ENCODE measurements around the gene JPT1. TPM values are rescaled to one million over a fixed set of nuclear protein-coding genes. Genes with fewer than 3 reads are reported as not detected.

Gene JPT1
- total RNA-seq, 1 experiment from 2014 or later = 448 TPM

DNA sequence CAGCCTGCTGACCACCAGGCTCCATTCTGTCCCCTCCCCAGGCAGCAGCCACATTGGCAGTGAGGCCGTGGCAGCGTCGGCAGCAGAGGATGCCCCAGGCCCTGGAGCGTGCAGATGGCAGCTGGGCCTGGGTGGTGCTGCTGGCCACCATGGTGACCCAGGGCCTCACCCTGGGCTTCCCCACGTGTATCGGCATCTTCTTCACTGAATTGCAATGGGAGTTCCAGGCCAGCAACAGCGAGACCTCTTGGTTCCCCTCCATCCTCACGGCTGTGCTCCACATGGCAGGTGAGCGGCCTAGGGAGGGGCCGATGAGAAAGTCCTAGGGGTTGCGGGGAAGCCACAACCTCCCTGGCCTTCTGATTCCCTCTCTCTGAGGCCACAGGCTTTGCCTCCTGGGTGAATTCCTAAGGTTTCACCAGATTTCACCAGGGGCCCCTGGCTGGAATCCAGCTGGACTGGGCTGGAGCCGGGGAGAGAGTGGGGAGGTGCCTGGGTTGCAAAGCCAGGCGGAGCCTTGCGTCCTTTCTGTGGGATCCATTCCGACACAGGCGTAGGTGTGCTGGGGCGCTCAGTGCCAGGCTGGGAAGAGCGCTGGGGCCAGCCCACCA lies 60.7 kb downstream of the JPT1 start:
- Histone ChIP-seq H3K36me3 (ENCODE audit: control insufficient read depth, insufficient read depth, low read length) (no peaks in the 10 kb centered on the region), H3K27ac (ENCODE audit: low read length) (peak overlapping the region; percentile 2), H3K4me3 (ENCODE audit: low read depth in 2 of 2, low read length in 2 of 2) (no peak overlapping the region), H3K27me3 (ENCODE audit: control insufficient read depth, insufficient read depth, low read length) (no peaks in the 10 kb centered on the region), H3K9me3 (ENCODE audit: control insufficient read depth, insufficient read depth, low read depth, low read length) (no peaks in the 10 kb centered on the region), H3K4me1 (ENCODE audit: control insufficient read depth, insufficient read depth, low read length) (peaks cover 60% of the 10 kb centered on the region)
- in situ Hi-C loops (cut with HindIII; ENCODE audit: low pct_unique_long_range_greater_than_20kb, low sequenced_read_pairs) (no loop called here), intact Hi-C loops (cut with micrococcal nuclease; ENCODE audit: unreplicated experiment) (no loop called here)
- DNase-seq (ENCODE audit: low read depth, low spot score) (no peak), ATAC-seq (no peak)
- POLR2A ChIA-PET = interaction anchor here (0.5 kb wide), 1 partner anchor 10 kb away, joined by 6 read pairs; no protein-coding TSS in a partner anchor
- CTCF ChIA-PET = interaction anchor here (0.5 kb wide), 2 partner anchors 10 to 109 kb away, joined by 5 to 9 read pairs; no protein-coding TSS in a partner anchor
- BruUV-seq (replicated peaks) = no TSS peak
- TF ChIP-seq SIN3A (IDR thresholded peaks at IDR 0.05; ENCODE audit: borderline replicate concordance, insufficient read depth, low read depth, low read length) (no peak), TCF7L2 (IDR thresholded peaks at IDR 0.05; ENCODE audit: low read depth, low read length) (no peak), POLR2AphosphoS5 (IDR thresholded peaks at IDR 0.05; ENCODE audit: low read depth, low read length) (no peak)
- TF ChIP-seq, protein P1, sequence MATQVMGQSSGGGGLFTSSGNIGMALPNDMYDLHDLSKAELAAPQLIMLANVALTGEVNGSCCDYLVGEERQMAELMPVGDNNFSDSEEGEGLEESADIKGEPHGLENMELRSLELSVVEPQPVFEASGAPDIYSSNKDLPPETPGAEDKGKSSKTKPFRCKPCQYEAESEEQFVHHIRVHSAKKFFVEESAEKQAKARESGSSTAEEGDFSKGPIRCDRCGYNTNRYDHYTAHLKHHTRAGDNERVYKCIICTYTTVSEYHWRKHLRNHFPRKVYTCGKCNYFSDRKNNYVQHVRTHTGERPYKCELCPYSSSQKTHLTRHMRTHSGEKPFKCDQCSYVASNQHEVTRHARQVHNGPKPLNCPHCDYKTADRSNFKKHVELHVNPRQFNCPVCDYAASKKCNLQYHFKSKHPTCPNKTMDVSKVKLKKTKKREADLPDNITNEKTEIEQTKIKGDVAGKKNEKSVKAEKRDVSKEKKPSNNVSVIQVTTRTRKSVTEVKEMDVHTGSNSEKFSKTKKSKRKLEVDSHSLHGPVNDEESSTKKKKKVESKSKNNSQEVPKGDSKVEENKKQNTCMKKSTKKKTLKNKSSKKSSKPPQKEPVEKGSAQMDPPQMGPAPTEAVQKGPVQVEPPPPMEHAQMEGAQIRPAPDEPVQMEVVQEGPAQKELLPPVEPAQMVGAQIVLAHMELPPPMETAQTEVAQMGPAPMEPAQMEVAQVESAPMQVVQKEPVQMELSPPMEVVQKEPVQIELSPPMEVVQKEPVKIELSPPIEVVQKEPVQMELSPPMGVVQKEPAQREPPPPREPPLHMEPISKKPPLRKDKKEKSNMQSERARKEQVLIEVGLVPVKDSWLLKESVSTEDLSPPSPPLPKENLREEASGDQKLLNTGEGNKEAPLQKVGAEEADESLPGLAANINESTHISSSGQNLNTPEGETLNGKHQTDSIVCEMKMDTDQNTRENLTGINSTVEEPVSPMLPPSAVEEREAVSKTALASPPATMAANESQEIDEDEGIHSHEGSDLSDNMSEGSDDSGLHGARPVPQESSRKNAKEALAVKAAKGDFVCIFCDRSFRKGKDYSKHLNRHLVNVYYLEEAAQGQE (IDR thresholded peaks at IDR 0.05; ENCODE audit: insufficient read depth in 1 of 2, low read depth in 2 of 2, low read length in 1 of 2) = no peak
- TF ChIP-seq, protein P2, sequence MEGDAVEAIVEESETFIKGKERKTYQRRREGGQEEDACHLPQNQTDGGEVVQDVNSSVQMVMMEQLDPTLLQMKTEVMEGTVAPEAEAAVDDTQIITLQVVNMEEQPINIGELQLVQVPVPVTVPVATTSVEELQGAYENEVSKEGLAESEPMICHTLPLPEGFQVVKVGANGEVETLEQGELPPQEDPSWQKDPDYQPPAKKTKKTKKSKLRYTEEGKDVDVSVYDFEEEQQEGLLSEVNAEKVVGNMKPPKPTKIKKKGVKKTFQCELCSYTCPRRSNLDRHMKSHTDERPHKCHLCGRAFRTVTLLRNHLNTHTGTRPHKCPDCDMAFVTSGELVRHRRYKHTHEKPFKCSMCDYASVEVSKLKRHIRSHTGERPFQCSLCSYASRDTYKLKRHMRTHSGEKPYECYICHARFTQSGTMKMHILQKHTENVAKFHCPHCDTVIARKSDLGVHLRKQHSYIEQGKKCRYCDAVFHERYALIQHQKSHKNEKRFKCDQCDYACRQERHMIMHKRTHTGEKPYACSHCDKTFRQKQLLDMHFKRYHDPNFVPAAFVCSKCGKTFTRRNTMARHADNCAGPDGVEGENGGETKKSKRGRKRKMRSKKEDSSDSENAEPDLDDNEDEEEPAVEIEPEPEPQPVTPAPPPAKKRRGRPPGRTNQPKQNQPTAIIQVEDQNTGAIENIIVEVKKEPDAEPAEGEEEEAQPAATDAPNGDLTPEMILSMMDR (IDR thresholded peaks at IDR 0.05) = no peak

DNA sequence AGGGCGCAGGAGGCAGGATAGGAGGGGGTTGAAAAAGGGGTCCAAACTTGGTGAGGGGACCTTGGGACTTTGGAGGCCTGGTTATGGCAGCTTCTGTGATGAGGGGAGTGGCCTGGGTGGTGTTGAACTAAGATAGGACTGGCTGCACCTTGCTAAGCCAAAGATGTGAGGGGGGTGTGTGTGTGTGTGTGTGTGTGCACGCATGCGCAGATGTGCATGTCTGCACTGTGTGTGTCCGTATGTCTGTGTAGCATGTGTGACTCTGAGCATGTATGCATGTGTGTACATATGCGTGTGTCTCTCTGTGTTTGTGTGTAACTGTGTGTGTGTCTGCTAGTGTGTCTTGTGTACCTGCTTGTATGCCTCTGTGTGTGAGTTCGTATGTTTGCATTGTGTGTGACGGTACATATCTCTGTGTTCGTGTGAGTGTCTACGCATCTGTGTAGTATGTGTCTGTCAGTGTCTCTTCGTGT lies 62.4 kb downstream of the JPT1 start:
- BruUV-seq (replicated peaks) = no TSS peak
- Histone ChIP-seq H3K27me3 (ENCODE audit: control insufficient read depth, insufficient read depth, low read length) (no peaks in the 10 kb centered on the region), H3K4me1 (ENCODE audit: control insufficient read depth, insufficient read depth, low read length) (peaks cover 69% of the 10 kb centered on the region), H3K9me3 (ENCODE audit: control insufficient read depth, insufficient read depth, low read depth, low read length) (no peaks in the 10 kb centered on the region), H3K4me3 (ENCODE audit: low read depth in 2 of 2, low read length in 2 of 2) (peak overlapping the region; percentile 9 to 50), H3K27ac (ENCODE audit: low read length) (peak overlapping the region; percentile 72), H3K36me3 (ENCODE audit: control insufficient read depth, insufficient read depth, low read length) (no peaks in the 10 kb centered on the region; the same call in 1 of the 2 replicates)
- CTCF ChIA-PET = interaction anchor here (0.8 kb wide), 1 partner anchor 131 kb away, joined by 4 read pairs; no protein-coding TSS in a partner anchor
- no peak for DNase-seq (ENCODE audit: low read depth, low spot score)
- in situ Hi-C loops (cut with HindIII; ENCODE audit: low pct_unique_long_range_greater_than_20kb, low sequenced_read_pairs) (no loop called here), intact Hi-C loops (cut with micrococcal nuclease; ENCODE audit: unreplicated experiment) (no loop called here)
- TF ChIP-seq SIN3A (IDR thresholded peaks at IDR 0.05; ENCODE audit: borderline replicate concordance, insufficient read depth, low read depth, low read length) (no peak), TCF7L2 (IDR thresholded peaks at IDR 0.05; ENCODE audit: low read depth, low read length) (no peak), POLR2AphosphoS5 (IDR thresholded peaks at IDR 0.05; ENCODE audit: low read depth, low read length) (no peak)
- TF ChIP-seq, protein P2 (IDR thresholded peaks at IDR 0.05) = no peak
- TF ChIP-seq, protein P1 (IDR thresholded peaks at IDR 0.05; ENCODE audit: insufficient read depth in 1 of 2, low read depth in 2 of 2, low read length in 1 of 2) = no peak
- POLR2A ChIA-PET = no interaction called here
- no peak for ATAC-seq

All from Panc1 (cell line).